Activated CD8-positive, alpha-beta memory T cell treated with anti-CD3 and anti-CD28 coated beads, Interleukin-2, amount 50 U/mL, for 24 hours (primary cell): ENCODE results near the gene RRAGD.

Experiments used
- DNase-seq: peaks from one replicate; pipeline ENCODE4 v3.0.0-alpha.2; 2020; ENCODE audit errors: extremely low read depth

The RRAGD gene

DNA sequence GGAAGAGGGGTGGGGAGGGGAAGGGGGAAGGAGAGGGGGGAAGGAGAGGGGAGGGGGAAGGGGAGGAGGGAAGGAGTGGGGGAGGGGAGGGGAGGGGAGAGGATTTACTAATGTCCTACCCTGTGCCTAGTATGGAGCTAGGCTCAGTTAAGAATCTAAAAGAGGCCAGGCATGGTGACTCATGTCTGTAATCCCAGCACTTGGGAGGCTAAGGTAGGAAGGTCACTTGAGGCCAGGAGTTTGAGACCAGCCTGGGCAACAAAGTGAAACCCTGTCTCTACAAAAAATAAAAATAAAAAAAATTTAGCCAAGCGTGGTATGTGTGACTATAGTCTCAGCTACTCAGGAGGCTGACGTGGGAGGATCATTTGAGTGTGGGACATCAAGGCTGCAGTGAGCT, 72.5 kb downstream of the RRAGD start:
- DNase-seq = no peak

DNA sequence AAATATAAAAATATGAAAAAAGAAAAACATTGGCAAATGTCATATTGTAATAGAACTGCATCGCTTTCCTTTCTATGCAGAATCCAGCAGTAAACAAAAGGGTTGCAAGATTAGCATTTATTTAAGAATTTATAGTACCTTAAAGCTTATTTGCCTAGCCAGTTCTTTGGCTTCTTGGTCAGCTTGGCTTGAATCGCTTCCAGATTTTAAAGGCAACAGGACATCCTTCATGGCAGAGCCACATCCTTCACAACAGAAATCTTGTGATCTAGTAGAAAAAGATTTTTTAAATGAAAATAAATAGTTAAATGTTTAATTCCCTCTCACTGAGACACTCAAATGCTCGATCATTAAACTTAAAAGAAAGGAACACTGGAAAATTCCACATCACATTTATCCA, 76.9 kb downstream of the RRAGD start:
- no peak for DNase-seq

DNA sequence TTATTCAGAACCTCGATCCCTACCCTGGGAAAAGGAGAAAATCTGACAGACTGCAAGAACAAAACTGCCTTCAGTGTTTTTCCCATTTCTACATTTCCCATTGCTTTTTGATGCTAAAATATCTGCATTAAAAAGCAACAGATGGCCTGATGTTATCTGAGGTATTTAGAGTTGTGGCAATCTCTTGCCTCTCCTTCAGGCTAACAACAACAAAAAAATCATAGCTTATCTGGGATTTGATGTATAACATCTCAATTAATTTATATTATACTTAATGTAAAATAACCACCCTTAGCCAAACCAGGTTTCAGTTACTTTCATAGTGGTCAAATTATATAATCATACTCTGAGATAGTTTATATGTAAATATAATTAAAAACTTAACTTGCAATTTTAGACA, 81.2 kb downstream of the RRAGD start:
- no peak for DNase-seq

DNA sequence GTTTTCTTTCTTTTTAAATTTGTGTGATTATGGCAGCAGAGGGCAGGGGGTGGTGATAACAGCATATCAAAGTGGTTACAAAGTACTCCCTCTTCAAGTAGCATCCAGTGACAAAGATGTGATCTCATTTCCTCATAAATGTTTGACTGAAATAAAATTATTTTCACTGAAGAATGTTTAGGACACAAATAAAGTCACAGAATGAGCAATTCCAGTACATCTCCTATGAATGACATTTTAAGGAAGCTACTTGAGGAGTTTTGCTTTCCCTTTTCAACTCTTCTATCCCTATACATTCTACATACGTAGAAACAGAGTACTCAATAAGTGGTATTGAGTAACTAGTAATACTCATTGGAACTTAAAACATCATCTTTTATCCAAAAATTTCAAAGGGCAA, 83.1 kb downstream of the RRAGD start:
- no peak for DNase-seq

DNA sequence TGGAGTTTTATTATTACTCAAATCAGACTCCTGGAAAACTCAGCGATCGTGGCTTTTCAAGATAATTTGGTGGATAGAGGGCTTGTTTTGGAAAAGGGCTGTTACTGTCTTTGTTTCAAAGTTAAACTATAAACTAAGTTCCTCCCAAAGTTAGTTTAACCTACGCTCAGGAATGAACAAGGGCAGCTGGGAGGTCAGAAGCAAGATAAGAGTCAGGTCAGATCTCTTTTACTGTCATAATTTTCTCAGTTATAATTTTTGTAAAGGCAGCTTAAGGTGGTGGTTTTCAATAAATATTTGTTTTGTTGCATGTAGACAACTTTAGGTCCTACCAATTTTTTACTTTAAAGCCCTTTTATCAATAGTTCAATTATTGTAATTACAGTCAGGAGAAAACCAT, 87.8 kb downstream of the RRAGD start:
- DNase-seq = no peak

DNA sequence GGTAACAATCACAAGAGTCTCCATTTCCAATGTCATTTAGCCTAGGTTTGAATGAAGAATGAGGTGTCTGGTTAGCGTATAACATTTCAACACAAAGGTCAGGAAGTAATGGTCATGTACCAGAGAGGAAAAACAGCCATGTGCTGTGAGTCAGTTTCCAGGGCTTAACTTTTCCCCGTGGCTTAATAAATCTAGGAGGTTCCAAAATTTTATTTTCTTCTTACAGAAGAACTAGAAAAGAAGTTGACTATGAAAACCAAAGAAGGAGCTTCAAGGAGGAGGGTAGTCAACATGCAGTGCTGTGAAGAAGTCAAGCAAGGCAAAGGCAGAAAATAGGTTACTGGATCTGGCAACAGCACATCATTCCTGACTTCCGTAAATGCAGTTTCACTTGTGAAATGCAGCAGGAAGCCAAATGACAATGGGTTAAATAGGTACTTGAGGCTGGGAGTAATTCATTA, 88.5 kb downstream of the RRAGD start:
- no peak for DNase-seq

DNA sequence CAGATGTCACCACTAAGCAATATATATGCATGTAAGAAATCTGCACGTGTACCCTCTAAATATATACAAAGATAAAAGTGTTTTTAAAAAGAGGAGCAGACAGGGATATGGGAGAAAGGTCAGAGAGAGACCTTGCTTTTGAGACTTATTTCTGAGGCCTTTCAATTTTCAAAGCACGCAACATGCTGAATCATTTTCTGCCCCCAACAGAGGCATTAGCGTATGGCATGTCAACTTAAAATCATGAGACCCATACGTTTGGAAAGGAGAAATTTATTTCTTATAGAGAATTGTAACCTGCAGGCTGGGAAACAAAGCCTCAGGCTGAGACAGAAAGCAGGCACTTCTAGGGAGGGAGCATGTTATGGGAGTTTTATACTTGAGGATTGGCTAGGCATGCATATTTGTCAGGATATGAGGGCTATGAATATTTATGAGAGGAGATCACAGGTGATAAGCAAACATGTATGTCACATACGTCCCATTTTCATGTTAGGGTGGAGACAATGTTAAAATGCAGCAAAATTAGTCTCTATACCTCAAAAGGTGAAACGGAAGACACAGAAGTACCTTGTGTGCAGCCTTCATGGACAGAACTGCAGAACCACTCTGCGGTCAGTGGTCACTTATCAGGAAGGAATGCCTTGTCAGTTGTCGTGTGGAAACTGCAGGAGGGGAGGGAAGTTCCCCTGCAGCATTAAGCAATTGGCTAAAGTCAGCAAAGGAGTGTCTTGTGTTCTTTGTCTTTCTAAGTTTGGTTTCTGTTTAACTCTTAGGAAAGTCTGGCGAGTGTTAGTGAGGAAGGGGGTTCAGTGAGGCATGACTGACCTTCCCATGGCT, 90.7 kb downstream of the RRAGD start:
- DNase-seq = no peak

DNA sequence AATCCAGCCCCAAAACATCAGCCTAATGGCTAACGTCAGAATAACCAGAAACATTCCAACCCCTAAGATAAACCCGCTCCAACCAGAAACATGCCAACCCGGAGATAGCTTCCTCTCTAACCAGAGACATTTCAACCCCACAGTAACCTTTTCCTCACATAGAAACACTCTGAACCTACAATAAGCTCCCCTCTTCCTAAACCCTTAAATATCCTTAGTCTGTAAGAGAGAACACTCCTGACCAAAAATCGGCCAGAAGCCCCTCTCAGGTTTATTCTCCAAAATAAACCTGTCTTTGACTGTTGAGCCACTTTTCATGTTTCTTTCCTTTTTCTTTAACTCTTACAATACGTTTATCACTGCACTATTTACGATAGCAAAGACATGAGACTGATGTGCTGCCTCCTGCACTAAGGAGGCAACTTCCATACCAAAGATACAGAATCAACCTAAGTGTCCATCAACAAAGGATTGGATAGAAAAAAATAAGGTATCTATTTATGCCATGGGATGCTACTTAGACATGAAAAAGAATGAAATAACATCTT, 92.0 kb downstream of the RRAGD start:
- no peak for DNase-seq

DNA sequence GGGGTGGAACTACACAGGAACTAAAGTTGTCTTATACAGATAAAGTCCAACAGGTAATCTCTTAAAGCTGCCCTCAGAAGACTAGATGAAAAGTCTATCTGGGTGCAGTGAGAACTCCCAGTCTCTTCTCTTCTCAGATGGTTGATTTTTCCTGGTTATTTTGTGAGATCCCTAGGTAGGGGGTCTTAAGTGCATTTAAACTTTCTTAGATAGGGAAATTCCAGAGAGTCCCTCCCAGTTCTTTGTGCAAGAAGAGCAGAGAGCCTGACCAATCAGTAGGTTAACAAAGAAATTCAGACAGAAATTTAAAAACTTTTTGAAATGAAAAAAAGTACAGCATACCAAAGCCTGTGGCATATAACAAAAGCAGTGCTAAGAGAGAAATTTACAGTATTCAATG, 95.0 kb downstream of the RRAGD start:
- DNase-seq = no peak

DNA sequence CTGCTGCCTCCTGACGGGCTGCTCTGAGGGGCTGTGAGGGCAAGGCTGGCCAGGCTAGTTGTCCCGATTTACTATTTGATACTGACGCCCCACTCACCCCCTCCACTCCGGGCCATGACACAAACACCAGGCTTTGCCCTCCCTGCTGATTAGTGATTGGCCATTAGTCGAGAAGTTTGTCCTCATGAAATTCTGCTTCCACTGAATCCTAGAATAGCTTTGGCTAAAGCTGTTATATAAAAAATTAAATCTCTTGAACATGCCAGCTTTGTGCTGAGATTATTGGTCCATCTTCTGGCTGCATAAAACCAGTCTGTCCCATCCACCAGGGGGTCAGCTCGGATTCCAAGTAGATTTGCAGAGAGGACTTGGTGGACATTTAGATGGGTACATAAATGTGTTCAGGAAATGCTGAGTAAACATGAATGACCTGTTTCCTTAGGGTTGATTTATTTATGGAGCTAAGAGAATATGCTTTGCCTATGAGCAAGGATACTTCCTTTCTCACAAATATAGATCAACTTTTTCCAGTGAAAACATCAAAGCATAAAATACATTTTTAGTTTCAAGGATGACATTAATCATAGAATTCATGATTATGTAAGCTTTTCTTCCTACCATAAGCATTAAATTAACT, 96.7 kb downstream of the RRAGD start, which contains the start of gene GABRR2:
GABRR2 (minus strand) TSS at position 51 of the 637 bp plus-strand sequence. CDS start 134 bp downstream, outside the sequence.
- no peak for DNase-seq

DNA sequence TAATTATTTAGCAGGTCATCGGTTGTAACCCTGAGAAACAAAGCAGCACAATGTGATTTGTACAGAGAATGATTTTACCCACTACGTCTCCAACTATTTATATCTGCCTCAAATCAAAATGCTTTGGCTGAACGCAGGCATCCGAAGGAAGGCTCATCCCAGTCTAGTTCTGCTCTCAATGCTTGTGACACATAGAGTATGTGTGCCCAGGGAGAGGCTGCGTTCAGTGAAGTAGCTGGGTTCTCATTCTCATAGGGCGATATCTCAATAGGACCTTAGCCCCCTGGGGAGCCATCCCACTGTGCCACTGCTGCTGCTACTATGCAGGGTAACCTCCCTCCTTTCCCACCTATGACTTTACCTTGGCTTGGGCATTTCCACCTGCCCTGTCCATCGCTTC, 97.4 kb downstream of the RRAGD start:
- no peak for DNase-seq
